Coronary artery (tissue), 2 donors: Measurements from ENCODE around the gene RFX8.

Experiments
- DNase-seq: peaks from one replicate; pipeline ENCODE4 v3.0.0-alpha.2; 2017; ENCODE audit warnings: low spot score
- H3K27ac ChIP-seq, 2 donors: fragments of 200-600 bp; sonication (generic); one replicate each; pipeline ENCODE4 v1.5.1; 2016 to 2019
- H3K4me3 ChIP-seq: fragments of 200-600 bp; sonication (generic); 2 replicates; pipeline ENCODE4 v1.5.1; 2016; ENCODE audit warnings: mild to moderate bottlenecking, moderate library complexity
- CTCF ChIP-seq: fragments of 200-600 bp; sonication (generic); IDR thresholded peaks from one replicate; pipeline ENCODE4 v1.5.1; 2019; ENCODE audit warnings: antibody characterized with exemption

RFX8 gene

GRCh38 chr2:101369100-101369499, 105.8 kb downstream of the RFX8 start:
- Histone ChIP-seq H3K4me3 (no peak overlapping the region), H3K27ac (no peak overlapping the region)
- DNase-seq, result no peak
- no peak for TF ChIP-seq CTCF

- TF ChIP-seq CTCF, result no peak
- H3K27ac ChIP-seq, result no peak overlapping the region
- no peak for DNase-seq
- no peak overlapping the region for H3K4me3 ChIP-seq
Observed at GRCh38 chr2:101368376-101368775, 106.5 kb downstream of the RFX8 start.

DNA sequence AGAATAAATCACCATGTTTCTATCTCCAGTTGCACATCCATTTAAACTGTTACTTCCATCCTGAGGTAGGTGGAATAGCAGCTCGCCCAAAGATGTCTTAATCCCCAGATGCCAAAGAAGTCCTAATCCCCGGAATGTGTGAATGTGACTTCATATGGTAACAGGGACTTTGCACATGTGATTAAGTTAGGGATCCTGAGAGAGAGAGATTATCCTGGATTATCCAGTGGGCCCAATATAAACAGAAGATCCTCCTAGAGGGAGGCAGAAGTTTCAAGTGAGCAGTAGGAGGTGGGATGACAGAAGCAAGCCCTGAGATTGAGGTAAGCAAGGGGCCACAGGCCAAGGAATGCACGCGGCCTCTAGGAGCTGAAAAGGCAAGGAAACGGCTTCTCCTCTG, 107.4 kb downstream of the RFX8 start:
- Histone ChIP-seq H3K4me3 (no peak overlapping the region), H3K27ac (no peak overlapping the region)
- DNase-seq, result no peak
- TF ChIP-seq CTCF, result no peak

- TF ChIP-seq CTCF, result no peak
- H3K4me3 ChIP-seq, result no peak overlapping the region
- no peak for DNase-seq
- H3K27ac ChIP-seq, result no peak overlapping the region
Observed at GRCh38 chr2:101364878-101365277, 110.0 kb downstream of the RFX8 start.

DNA sequence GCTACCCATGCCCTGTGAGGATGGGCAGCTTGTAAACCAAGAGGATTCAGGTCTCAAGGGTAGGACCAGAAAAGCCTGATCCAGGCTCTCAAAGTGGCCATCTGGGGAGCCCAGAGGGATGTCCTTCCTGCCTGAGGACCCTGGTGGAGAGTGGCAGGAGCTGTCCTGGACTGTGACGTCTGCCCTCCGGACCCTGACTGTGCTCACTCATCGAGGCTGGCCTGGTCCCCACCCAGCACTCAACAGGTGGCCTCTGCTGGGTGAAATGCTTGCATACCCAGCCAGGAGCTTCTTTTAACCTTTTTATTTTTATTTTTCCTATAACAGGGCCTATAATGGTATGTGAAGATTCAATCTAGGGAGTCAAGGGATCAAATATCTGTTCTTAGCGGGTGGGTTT, 112.1 kb downstream of the RFX8 start:
- no peak for TF ChIP-seq CTCF
- H3K27ac ChIP-seq, result no peak overlapping the region
- no peak for DNase-seq
- H3K4me3 ChIP-seq, result no peak overlapping the region

DNA sequence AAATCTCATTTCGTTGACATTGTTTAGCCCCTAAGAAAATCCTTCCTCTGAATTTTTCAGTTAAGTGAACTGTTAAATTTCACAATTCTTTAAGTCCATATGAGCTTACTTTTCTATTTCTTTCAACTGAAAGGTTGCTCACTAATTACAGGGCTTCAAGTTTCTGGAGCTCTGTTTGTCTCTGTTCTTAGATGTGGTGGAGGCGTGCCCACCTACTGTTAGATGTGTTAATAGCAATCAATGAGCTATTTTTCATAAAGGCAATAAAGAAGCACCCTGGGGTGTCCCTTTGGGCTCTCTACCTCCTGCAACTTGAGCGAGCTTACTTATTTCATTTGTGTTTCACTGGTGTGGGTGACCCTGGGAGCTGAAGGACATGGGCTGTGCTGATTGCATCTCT, 112.6 kb downstream of the RFX8 start:
- TF ChIP-seq CTCF, result no peak
- Histone ChIP-seq H3K4me3 (no peak overlapping the region), H3K27ac (no peak overlapping the region)
- no peak for DNase-seq

DNA sequence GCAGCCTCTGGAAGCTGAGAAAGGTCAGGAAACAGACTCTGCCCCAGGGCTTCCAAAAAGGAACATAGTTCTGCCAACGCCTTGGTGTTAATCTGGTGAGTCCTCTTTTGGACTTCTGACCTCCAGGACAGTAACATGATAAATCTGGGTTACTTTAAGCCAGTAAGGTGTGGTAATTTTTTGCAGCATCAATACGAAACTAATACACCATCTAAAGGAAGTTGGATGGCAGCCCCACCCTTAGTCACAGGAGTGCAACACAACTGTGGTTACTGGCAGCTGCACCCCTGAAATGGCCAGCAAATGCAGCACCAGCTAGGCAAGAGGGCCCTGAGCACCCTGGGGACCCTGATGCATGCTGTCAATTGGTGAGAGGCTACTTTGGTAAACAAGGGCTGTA, 113.4 kb downstream of the RFX8 start:
- DNase-seq, result no peak
- Histone ChIP-seq H3K27ac (no peak overlapping the region), H3K4me3 (no peak overlapping the region)
- no peak for TF ChIP-seq CTCF
